AG08395 (cell line): ENCODE data around the gene ZSCAN30.

Experiments
- DNase-seq: peaks from one replicate; pipeline ENCODE4 v3.0.0; 2012; ENCODE audit warnings: mixed read lengths, low spot score

Gene ZSCAN30

DNA sequence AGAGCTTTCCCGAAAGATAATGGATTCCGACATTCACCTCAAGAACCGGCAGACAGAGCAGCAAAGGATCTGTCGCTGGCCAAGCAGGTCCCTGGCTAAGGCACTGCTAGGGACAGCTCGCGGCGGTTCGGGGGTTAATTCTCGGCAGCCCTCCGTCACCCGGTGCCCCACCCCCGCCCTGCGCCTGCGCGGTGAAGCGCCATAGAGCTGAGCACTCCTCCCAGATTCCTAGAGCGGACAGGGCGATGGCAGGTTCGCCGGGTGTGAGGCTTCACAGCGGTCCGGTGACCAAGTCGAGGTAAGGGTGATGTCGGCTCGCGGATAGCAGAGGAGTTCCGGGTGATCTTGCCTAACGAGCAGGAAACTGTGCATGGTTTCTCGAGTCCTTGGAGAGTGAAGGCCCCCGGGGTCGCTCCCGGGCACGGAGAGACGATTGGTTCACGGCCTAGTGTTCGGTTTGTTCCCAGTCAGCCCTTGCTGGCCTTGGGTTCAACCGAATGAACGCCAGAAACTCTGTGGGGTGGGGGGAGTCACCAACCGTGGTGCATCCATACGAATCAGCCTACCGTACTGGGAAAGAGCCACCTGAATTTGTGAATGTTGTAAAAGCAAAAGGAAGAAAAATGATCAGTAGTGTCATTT is at the start of gene ZSCAN30:
ZSCAN30 (minus strand) TSS at position 136 of the 642 bp plus-strand sequence. CDS start 25,877 bp downstream, outside the sequence.
- peak; percentile 98 for DNase-seq

DNA sequence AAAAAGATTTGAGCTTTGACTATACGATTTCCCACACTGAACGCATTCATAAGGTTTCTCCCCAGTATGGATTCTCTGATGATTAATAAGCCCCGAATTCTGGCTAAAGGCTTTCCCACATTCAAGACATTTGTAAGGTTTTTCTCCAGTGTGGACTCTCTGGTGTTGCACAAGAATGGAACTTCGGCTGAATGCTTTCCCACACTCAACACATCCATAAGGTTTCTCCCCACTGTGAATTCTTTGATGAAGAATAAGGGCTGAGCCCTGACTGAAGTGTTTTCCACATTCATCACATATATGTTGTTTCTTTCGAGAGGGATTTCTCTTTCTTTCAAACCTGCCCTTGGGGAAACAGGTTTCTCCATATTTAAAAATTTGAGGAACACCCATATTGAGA is 47.3 kb upstream of the ZSCAN30 start:
- no peak for DNase-seq

DNA sequence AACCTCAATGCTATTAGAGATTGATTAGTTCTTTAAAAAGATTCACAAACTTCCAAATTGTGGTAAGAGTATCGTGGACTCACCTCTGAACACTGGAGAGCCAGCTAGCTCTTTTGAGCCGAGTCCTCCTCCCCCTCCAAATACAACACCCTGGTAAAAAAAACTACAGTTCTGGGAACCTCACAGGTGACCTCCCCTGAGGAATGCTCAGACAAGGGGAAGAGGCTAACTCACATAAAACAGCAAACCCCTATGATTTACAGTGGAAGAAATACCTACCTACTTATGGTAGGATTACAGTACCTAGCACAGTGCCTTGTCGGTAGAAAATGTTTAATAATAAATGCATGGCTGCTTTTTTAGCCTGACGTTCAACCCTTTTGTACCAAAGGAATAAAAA is 45.8 kb upstream of the ZSCAN30 start:
- no peak for DNase-seq

DNA sequence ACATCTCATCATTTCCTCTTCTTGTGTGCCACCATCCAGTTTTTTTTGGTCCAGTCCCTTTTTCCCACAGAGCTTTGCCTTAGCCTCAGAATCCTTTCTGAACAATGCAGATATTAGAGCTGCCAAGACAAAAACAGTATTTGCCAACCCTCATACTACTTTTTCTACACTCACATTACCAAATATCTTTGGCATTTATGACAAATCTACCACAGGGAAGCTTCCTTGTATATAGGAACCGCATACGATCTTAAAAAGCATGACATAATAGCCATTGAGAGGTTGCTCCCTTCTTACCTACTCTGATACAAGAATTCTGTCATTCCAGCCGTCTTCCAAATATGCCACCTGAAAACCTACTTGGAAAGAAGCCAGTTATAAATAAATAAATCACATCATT is 44.8 kb upstream of the ZSCAN30 start:
- DNase-seq, result peak; percentile 6

DNA sequence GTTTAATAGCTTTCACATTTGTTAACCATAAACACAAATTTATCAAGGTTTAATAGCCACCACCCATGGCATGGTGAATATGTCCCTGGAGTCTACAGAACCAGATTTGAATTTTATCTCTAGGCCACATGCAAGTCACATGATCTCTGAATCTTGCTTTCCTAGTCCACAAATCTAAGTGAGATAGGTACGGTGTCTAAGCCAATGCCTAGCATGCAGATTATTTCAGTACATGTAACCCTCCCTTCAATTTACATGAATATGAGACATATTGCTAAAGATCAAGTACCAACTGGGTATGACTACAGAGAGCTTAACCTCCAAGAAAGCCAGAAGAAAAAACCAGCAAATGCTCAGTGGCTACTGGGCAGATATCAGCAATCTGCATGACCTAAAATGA is 44.2 kb upstream of the ZSCAN30 start:
- DNase-seq, result no peak

DNA sequence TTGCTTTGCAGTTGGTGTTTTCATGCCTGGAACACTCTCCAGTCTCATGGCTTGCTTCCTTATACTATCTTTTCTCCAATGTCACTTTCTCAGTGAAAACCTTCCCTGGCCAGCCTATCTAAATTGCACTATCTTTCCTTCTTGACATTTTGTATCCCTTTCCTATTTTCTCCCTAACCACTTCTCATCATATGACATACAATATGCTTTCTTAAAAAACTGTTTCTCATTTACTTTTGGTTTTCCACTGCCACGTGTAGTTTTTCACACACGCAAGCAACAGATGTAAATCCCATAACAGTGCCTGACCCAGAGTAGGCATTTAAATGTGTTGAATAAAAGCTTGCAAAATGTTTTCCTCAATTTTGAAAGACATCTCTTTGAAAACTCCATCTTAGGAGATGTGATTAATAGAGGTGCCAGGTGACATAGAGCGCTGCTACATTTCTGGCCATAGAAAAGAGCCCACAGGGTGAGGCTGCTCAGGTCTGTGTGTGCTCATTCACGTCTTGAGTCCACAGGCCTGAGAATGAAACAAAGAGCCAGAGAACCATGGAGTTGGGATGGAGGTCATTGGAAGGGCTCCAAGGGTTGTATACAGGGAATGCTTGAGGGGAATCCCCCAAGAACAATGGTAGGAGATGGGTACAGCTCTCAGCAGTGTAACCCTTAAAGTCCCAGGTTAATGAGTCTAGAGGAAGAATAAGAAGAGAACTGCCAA is 41.5 kb upstream of the ZSCAN30 start:
- no peak for DNase-seq

DNA sequence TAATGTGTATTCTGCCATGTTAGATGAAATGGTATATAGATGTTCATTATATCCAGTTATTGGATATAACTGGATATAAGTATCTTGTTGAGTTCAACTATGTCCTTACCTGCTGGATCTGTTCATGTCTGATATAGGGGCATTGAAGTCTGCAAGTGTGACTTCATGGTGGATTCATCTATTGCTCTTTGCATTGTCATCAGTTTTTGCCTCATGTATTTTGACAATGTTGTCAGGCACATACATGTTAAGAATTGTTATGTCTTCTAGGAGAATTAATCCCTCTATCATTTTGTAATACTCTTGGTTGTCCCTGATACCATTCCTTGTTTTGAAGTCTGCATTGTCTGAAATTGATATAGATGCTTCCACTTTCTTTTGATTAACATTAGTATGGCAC is 38.8 kb upstream of the ZSCAN30 start:
- DNase-seq, result no peak

DNA sequence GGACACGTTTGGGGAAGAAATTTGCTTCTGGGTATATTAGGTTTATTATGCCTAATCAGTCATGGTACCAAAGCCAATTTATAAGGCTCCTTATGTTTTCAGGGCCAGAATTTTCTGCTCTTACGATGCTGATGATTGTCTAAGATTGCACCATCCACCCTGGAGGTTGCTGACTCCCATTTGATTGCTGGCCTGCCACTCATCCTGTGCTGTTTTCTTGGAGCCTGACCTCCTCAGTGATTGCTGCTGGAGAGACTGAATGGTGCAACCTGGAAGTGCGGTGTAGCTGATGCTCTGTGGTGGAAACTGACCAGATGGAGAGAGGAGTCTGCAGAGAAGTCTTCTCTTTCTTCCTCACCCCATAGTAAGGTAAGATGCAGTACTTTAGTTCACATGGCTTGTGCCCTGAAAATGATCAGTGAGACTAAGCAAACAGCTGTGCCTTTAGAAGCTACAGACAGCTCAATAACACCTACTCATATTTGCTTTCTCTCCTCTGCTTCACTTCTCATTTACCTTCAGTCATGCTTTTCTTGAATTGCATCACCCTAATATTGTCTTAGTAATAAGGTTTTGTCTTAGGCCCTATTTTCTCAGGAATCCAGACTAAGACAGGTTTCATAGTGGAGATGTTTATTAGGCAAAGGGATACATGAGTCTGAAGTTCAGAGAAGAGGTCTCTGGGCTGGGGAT is 36.8 kb upstream of the ZSCAN30 start:
- no peak for DNase-seq

DNA sequence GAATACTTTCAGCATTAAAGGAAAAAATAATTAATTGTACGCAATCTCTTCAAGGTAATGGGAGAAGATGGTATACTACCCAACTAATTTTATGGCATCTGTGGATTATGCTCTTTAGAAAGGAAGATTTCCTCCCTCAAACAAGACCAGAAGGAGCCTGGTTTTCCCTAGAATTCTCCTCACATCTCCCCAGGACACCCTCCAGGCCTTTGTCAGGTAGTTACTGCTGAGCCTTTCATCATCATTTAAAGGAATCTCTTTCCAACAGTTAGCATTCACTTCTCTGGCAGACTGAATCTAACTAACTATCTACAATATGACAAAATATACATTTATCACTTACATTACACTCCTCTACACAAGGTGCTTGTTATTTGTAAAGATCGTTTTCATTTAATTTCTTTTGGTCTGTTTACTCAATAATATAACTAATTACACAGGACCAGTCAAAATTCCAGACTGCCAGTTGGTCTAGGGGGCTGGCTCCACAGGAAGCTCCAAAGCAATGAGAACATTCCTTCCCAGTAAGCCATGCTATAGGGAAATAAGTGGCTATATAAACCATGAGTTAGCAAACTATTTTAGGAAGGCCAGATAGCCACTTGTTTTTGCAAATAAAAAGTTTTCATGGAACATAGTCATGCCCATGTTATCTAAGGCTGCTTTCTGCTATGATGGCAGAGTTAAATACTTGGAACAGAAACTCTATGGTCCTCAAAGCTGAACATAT is 35.1 kb upstream of the ZSCAN30 start:
- peak; percentile 13 for DNase-seq

DNA sequence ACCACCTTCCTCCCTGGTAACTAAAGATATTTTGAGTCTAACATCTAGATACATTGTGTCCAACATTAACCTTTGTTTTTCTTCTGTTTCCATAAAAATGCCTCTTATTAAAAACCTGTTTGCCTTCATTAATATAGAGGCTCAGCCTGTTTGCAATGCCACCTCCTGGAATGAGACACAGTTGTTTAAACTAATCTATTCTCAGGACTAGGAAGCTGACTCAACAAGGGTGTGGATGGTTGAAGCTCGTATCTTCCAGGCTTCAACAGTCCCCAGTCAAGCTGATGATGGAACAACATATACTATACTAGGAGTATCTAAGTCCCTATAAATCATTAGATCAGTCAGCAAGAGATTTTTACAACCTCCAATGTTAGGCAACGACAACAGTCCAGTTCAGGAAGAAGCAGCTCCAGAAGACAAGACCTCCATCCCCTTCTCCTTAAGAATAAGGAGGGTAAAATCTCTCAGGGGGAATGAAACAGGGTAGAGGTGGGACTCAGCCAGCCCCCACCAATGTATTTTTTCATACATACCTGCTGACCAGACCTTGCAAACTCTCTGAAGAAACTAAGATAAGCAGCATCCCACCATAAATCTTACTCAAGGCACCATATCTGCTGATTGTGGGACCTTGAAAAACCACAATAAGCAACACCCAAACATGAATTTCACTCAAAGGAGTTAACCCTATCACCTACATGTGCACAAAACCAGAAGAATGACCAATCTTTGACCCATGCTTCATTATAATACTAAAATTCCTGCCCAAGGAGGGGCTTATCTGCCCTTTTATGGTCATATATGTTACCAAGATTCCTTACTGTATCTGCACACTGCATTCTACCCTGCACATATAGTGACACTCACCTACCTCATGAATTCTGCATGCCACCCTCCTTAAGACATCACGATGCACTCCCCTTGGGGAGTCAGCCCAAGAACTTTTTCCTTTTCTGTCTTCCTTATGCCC is 32.7 kb upstream of the ZSCAN30 start:
- DNase-seq, result peak; percentile 4

DNA sequence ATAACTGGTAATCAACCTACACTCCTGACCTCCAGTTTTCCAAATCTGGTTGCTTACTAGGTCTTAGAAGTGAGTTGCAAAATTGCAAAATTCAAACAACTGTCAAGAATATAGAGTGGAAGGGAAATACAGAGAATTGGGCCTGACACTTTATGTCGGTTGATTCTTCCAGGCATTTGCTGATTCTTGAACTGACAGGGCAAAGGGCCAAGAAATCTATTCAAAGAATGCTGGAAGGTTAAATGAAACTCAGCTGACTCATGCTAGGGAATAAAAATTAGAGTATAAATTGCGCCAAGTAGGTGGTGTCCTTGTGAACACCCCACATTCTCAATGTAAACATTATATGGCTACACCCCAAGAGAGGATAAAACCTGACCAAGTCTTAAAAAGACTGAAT is 21.5 kb upstream of the ZSCAN30 start:
- no peak for DNase-seq

DNA sequence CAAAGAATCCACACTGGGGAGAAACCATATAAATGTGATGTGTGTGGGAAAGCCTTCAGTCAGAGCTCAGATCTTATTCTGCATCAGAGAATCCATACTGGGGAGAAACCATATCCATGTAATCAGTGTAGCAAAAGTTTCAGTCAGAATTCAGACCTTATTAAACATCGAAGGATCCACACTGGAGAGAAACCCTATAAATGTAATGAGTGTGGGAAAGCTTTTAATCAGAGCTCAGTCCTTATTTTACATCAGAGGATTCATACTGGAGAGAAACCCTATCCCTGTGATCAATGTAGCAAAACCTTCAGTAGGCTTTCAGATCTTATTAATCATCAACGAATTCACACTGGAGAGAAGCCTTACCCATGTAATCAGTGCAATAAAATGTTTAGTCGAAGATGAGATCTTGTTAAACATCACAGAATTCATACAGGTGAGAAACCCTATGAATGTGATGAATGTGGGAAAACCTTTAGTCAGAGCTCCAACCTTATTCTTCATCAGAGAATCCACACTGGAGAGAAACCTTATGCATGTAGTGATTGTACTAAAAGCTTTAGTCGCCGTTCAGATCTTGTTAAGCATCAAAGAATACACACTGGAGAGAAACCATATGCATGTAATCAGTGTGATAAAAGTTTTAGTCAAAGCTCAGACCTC is 16.7 kb upstream of the ZSCAN30 start:
- no peak for DNase-seq

DNA sequence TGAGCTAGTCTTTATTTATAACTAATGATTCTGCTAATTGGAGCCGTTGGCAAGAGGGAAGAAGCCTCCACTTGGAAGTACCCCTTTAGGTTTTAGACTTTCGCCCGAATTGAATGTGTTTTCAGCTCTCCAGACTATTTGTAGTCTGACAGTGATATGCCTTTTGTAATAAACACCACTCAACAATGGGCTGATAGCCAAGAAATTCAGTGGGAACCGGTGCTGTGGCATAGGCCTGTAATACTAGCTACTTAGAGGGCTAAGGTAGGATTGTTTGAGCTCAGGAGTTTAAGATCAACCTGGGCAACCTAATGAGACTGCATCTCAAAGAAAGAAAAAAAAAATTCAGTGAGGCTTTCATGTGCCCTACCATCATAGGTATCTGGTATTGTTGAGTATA is 13.6 kb upstream of the ZSCAN30 start:
- DNase-seq, result no peak

DNA sequence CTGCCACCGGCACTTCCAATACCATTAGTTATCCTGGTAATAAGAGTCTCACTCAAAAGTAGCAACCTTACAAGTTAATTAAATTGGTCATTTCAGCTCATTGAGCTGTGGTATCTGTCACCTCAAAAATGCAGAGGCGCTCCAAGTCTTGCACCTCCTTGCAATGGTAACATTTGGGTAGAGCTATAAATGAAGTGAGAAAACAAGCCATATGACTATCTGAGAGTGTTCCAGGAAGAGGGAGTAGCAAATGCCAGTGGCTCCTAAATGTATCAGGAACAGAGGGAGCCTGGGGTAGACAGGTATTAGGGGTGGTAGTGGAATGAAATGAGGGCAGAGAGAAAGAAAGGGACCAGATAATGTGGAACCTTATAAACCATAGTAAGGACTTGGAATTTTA is 6.0 kb upstream of the ZSCAN30 start:
- no peak for DNase-seq

DNA sequence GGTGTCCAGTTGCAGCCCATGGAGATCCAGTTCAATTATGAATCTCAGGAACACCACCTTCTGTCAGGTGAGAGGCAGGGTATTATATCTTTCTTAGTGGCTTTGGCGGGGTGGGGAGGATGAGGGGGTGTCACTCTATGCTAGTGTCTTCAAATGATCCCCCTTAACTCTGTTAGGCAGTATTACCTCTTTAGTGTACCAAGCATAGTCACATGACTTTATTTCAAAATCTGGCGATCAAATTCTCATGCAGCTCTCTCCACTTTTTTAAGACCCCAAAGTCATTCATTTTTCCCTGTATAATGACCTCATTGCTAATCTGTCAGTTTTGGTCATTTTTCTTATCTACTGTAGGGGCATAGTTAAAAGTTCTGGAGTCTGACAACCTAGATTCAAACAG is 1.1 kb upstream of the ZSCAN30 start:
- DNase-seq, result no peak

DNA sequence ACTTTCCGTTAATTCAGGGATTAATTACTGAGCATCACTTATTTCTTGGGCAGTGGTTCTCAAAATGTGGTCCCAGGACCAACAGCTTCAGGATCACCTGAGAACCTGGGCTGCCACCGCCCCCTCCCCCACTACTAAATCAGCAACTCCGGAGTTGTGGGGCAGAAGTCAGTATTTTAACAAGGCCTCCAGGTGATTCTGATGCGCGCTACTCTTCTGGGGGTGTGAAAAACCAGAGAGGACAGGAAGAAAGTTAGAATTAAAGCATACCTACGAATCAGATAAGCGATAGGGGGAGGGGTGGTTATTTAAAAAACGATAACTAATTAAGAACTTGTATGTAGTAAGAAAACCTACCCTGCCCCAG is 319 bp downstream of the ZSCAN30 start:
- no peak for DNase-seq

DNA sequence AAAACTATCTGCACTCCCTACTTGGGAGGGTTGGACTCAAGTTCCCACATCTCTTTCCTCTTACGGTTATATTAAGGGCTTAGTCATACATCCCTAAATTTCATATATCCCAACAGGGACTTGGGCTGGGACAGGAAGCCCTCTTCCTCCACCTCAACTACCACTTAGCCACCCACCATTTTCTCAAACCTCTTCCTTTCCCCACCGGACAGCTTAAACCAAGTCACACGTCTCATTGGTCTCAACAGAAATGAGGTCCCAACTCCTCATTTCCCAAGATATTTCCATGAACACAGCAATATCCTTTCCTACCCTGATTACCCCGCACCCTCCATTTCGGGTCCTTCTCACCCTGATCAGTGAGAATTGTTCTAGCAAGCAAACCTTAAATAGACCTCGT is 736 bp downstream of the ZSCAN30 start:
- DNase-seq, result peak; percentile 8

DNA sequence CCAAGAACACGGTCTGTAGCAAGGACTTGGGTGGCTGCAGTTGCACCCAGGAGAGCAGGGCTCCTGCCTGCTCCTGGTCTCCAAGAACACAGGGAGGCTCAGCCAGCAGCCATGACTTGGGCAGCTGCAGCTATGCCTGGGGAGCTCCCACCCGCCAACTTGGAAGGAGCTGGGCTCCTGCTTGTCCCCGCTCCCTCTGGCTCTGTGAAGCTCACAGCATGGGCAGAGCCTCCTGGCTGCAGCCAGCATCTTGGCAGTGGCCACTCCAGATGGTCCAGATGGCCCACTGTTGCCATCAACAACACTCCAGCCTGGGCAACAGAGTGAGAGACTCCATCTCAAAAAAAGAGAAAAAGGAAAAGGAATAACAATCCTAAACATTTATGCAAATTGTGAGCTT is 5.2 kb downstream of the ZSCAN30 start:
- no peak for DNase-seq

DNA sequence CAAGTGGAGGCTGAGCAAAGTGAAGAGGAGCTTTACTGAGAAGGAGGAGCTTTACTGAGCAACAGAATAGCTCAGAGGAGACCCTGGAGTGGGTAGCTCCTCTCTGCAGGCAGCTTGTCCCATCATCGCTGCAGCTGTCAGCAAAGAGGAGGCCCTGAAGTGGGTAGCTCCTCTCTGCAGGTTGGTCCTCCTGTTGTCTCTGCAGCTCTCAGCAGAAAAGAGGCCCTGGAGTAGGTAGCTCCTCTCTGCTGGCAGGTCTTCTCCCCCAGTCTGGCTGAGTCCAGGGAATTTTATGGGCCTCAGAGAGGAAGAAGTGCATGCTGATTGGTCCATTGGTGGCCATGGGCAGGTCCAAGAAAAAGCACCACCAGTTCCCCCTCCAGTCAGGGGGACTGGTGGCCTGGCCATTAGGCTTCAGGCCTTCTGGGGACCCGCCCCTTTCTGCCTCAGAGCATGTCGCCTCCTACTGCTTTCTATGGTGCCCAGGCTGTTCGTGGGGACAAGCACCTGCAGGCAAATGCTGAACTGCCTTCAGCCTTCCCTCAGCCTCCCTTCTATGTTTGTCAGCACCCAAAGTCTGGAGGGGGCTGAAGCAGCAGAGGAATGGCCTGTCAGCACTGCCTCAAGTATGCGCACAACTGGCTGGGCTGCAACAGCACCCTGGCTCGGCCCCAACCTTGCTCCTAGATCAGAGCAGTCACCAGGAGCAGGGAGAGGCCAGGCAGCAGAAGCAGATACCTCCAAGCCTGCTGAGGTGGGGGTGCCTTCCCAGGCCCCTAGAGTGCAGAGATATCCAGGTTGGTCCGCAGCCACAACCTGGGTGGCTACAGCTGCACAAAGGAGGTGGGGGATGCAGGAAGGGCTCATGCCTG is 5.9 kb downstream of the ZSCAN30 start:
- no peak for DNase-seq

DNA sequence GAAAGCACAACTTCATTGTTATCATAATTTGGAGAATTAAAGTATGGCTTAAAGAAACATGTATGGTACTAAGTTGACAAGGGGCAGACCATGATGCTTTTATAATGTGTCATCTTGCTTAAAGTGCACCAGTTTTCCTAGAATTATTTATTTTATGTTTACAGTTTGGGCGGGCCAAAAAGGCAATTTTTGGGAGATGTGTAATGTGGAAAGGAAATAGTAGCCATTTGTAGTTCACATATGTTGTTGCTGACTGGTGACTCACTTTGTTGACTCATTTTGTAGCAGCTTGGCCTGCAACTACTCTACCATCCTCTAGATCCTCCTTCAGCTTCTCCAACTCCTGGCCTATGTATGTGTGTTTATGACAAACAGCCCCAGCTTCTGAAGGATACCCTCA is 7.7 kb downstream of the ZSCAN30 start:
- peak; percentile 90 for DNase-seq
